ENCODE measurements around the gene ARHGAP42.

The ARHGAP42 gene

DNA sequence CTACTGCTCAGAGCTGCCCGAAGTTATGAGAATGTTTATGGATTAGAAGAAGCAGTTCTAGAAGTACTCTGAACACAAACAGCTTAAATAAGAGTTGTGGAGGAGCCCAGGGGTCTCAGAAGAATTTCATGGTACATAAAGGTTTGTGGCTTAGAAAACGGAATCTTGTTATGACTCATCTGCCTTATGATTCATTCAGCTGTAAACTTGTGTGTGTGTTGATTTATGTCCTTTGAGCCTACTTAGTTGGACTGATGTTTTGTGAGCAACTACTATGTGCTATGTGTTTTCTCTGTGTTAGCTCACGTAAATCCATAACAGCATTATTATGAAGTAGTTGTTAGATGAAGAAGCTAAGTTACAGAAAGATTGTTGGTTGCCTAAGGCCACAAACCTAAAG, 238.8 kb downstream of the ARHGAP42 start:
- H3K27ac ChIP-seq = no peak overlapping the region
- TF ChIP-seq, protein P1, sequence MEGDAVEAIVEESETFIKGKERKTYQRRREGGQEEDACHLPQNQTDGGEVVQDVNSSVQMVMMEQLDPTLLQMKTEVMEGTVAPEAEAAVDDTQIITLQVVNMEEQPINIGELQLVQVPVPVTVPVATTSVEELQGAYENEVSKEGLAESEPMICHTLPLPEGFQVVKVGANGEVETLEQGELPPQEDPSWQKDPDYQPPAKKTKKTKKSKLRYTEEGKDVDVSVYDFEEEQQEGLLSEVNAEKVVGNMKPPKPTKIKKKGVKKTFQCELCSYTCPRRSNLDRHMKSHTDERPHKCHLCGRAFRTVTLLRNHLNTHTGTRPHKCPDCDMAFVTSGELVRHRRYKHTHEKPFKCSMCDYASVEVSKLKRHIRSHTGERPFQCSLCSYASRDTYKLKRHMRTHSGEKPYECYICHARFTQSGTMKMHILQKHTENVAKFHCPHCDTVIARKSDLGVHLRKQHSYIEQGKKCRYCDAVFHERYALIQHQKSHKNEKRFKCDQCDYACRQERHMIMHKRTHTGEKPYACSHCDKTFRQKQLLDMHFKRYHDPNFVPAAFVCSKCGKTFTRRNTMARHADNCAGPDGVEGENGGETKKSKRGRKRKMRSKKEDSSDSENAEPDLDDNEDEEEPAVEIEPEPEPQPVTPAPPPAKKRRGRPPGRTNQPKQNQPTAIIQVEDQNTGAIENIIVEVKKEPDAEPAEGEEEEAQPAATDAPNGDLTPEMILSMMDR (IDR thresholded peaks at IDR 0.05) = no peak

DNA sequence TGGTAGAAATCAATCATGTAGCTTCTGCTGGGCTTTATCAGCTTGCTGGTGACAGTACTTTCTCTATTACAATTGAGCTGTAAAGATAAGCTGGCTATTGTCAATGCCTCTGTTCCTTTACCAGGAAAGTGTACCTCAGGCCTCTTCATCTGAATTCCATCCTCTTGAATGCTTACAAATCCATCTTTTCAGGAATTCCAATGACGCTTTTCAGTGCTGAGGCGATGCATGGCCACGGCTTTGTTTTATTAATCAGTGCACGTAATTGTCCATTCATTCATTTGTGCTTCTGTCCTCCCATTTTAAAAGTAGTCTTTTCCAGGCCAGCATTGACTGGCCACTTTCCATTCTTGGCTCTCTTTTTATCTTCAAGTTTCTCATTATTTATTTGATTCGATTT, 240.5 kb downstream of the ARHGAP42 start:
- Histone ChIP-seq H3K27me3 (no peaks in the 10 kb centered on the region), H3K27ac (no peak overlapping the region), H3K36me3 (no peaks in the 10 kb centered on the region), H3K4me3 (ENCODE audit: low read depth in 1 of 2, low read length in 1 of 2) (no peak overlapping the region), H3K9me3 (no peaks in the 10 kb centered on the region), H3K4me1 (ENCODE audit: control insufficient read depth in 1 of 2, insufficient read depth in 1 of 2, low read depth in 1 of 2, low read length in 1 of 2) (no peaks in the 10 kb centered on the region)
- TF ChIP-seq, protein P1 (IDR thresholded peaks at IDR 0.05) = no peak

More for the DNA sequence above, 238.8 kb downstream of the ARHGAP42 start:
- Histone ChIP-seq H3K4me1 (ENCODE audit: control insufficient read depth in 1 of 2, insufficient read depth in 1 of 2, low read depth in 1 of 2, low read length in 1 of 2) (no peaks in the 10 kb centered on the region), H3K27me3 (no peaks in the 10 kb centered on the region), H3K4me3 (ENCODE audit: low read depth in 1 of 2, low read length in 1 of 2) (no peak overlapping the region), H3K9me3 (no peaks in the 10 kb centered on the region), H3K36me3 (no peaks in the 10 kb centered on the region)

DNA sequence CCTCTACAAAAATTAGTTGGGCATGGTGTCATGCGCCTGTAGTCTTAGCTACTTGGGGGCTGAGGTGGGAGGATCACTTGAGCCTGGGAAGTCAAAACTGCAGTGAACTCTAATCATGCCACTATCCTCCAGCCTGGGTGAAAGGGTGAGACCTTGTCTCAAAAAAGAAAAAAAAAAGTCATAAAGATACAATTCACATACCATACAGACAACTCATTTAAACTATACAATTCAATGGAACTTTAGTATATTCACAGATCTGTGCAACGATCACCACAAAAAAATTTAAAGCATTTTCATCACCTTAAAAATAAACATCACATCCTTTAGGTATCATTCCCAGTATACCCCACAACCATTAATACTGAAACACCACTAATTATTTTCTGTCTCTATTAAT, 241.3 kb downstream of the ARHGAP42 start:
- Histone ChIP-seq H3K9me3 (no peaks in the 10 kb centered on the region), H3K27ac (no peak overlapping the region), H3K36me3 (no peaks in the 10 kb centered on the region), H3K4me3 (ENCODE audit: low read depth in 1 of 2, low read length in 1 of 2) (no peak overlapping the region), H3K4me1 (ENCODE audit: control insufficient read depth in 1 of 2, insufficient read depth in 1 of 2, low read depth in 1 of 2, low read length in 1 of 2) (no peaks in the 10 kb centered on the region), H3K27me3 (no peaks in the 10 kb centered on the region)
- TF ChIP-seq, protein P1 (IDR thresholded peaks at IDR 0.05) = no peak

DNA sequence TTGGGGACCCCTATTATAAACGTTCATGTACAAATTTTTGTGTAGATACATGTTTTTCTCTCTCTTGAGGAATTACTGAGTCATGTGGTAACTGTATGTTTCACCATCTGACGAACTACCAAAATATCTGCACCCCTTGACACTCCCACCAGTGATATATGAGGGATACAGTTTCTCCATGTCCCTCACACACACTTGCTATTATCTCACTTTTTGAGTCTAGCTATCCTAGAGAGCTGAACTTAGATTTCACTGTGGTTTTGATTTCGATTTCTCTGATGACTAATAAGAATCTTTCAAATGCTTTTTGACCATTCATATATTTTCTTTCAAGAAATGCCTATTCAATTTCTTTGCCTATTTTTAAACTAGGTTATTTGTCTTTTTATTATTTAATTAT, 242.3 kb downstream of the ARHGAP42 start:
- no peaks in the 10 kb centered on the region for H3K4me1 ChIP-seq (ENCODE audit: control insufficient read depth in 1 of 2, insufficient read depth in 1 of 2, low read depth in 1 of 2, low read length in 1 of 2)
- TF ChIP-seq, protein P1 (IDR thresholded peaks at IDR 0.05) = no peak
- no peaks in the 10 kb centered on the region for H3K27me3 ChIP-seq
- H3K27ac ChIP-seq = no peak overlapping the region
- H3K4me3 ChIP-seq (ENCODE audit: low read depth in 1 of 2, low read length in 1 of 2) = no peak overlapping the region
- H3K36me3 ChIP-seq = no peaks in the 10 kb centered on the region
- H3K9me3 ChIP-seq = no peaks in the 10 kb centered on the region

DNA sequence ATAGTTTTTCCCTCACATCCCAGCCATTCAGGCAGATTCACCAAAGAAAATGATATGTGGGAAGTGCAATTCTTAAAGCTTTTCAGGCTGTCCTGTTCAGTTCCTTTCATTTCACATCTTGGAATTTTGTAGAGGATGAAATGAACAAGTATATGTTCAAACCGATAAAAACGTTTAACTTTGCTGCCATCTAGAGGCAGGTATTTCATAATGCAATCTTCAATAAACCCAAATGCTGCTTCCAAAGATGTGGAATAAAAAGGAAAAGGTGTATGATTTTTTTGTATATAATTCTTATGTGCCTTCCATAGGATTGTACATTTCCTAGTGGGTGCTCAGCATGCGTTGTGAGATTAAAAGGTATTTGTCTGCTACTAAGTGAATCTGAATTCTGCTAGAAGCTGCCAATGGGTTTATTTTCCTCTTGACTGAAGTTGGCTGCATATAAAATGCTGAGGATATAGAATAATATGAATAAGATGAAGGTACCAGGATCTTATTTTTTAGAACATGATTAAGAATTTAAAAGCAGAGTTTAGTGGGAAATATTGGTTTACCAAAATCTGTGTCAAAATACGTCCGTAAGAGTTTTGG, 243.2 kb downstream of the ARHGAP42 start:
- Histone ChIP-seq H3K9me3 (no peaks in the 10 kb centered on the region), H3K27me3 (no peaks in the 10 kb centered on the region), H3K4me1 (ENCODE audit: control insufficient read depth in 1 of 2, insufficient read depth in 1 of 2, low read depth in 1 of 2, low read length in 1 of 2) (no peaks in the 10 kb centered on the region), H3K4me3 (ENCODE audit: low read depth in 1 of 2, low read length in 1 of 2) (no peak overlapping the region), H3K36me3 (no peaks in the 10 kb centered on the region), H3K27ac (no peak overlapping the region)
- TF ChIP-seq, protein P1 (IDR thresholded peaks at IDR 0.05) = no peak

Data from neutrophil (primary cell).